Inflammatory macrophage treated with lipopolysaccharide for 1 hour (primary cell): Measurements from ENCODE around the gene PEX11G.

Experiments
- DNase-seq, 2 donors: peaks; one replicate each; pipeline ENCODE4 v3.0.0-alpha.2; 2020 to 2022

Gene PEX11G

DNA sequence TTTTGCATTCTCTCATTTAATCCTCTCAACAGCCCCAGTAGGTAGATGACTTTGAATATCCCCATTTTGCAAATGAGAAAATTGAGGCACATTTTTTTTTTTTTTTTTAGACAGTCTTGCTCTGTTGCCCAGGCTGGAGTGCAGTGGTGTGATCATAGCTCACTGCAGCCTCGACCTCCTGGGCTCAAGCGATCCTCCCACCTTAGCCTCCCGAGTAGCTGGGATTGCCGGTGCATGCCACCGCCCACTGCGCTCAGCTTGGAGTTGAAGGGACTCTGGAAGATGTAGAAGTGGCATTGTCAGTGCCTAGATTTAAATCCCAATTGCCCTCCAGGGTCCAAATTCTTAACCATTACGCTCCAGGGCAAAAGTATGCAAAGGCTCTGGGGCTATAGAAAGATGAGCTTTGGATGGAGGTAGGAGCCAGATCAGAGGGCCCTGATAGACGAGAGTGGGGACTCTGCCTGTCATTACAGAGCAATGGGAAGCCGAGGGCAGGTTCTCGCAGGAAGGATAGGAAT, 32.8 kb upstream of the PEX11G start:
- no peak for DNase-seq

DNA sequence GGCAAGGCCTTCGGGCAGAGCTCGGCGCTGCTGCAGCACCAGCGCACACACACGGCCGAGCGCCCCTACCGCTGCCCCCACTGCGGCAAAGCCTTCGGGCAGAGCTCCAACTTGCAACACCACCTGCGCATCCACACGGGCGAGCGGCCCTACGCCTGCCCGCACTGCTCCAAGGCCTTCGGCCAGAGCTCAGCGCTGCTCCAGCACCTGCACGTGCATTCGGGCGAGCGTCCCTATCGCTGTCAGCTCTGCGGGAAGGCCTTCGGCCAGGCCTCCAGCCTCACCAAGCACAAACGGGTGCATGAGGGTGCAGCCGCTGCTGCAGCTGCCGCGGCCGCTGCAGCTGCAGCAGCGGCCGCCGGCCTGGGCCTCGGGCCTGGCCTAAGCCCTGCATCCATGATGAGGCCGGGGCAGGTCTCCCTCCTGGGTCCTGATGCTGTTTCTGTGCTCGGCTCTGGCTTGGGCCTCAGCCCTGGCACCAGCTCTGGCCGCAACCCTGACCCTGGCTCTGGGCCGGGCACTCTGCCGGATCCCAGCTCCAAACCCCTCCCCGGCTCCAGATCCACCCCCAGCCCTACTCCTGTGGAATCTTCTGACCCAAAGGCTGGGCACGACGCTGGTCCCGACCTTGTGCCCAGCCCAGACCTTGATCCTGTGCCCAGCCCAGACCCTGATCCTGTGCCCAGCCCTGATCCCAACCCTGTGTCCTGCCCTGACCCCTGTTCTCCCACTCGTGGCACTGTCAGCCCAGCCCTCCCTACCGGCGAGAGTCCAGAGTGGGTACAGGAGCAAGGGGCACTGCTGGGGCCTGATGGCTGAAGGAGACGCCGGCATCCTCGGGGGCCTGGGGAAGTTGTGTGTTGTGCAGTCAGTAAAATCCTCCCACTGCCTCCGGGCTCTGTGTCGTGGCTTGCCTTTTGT, 31.6 kb upstream of the PEX11G start:
- DNase-seq = no peak

DNA sequence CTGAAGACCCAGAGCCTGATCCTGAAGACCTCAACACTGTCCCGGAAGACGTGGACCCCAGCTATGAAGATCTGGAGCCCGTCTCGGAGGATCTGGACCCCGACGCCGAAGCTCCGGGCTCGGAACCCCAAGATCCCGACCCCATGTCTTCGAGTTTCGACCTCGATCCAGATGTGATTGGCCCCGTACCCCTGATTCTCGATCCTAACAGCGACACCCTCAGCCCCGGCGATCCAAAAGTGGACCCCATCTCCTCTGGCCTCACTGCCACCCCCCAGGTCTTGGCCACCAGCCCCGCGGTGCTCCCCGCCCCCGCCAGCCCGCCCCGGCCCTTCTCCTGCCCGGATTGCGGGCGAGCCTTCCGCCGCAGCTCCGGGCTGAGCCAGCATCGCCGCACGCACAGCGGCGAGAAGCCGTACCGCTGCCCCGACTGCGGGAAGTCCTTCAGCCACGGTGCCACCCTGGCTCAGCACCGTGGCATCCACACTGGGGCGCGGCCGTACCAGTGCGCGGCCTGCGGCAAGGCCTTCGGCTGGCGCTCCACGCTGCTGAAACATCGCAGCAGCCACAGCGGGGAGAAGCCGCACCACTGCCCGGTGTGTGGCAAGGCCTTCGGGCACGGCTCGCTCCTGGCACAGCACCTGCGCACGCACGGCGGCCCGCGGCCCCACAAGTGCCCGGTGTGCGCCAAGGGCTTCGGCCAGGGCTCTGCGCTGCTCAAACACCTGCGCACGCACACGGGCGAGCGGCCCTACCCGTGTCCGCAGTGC, 30.7 kb upstream of the PEX11G start:
- DNase-seq = no peak

DNA sequence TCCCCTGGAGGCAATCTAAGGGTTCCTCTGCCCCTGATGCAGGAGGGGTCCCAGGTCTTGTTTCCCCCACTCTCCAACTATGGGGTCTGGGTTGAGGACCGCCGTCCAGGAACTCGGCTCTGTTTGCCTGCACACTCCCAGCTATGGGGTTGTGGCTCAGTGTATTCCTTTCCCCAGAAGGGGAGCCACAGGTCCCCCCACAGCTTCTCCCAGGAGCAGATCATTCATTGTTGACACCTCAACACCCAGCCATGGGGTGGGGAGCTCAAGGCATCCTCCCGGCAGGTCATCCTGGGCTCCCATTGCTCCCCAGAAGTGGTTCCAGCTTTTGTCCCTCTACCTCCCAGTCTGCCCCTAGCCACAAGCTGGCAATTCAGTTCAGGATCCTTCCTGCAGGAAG, 28.0 kb upstream of the PEX11G start:
- DNase-seq = no peak

DNA sequence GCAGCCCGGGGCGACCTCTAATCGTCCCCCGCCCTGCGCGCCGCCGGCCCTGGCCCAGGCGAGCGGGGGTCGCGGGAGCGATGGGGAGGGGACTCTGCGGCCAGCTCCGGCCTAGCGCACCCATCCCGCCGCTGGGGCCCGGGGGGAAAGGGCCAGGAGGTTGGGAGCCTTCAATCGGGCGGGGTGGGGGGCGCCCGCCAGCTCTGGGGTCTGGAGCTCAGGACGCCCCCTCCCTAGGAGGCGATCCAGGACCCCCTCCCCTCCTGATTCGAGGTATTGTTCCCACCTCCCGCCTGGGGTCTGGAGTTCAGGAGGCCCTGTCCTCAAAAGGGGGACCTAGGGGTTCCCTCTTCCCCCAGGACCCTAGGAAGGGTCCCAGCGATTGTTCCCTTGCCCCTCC, 27.5 kb upstream of the PEX11G start:
- no peak for DNase-seq

DNA sequence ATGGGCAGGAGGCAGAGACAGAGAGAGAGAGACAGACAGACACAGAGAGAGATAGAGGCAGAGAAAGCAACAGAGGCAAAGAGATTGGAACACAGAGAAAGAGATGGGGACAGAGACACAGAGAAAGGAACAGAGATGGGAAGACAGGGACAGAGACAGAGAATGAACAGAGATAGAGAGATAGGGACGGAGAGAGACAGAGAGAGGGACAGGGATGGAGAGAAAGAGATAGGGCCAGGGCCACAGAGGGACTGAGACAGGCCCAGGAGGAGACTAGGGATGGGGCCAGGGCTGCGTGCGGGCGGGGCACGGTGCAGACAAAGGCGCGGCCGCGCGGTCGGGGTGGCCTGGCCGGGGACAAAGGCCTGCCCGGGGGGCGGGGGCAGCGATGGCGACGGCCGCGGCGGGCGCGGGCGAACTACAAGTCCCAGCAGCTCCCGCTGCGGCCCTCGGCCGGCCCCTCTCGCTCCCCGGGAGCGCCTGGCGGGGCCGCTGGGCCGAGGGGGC, 26.9 kb upstream of the PEX11G start, which contains the start of gene ZNF358:
Gene ZNF358, plus strand, starts transcription at position 459 of the 507 bp plus-strand sequence. CDS start 3,140 bp downstream, outside the sequence.
- DNase-seq = no peak

DNA sequence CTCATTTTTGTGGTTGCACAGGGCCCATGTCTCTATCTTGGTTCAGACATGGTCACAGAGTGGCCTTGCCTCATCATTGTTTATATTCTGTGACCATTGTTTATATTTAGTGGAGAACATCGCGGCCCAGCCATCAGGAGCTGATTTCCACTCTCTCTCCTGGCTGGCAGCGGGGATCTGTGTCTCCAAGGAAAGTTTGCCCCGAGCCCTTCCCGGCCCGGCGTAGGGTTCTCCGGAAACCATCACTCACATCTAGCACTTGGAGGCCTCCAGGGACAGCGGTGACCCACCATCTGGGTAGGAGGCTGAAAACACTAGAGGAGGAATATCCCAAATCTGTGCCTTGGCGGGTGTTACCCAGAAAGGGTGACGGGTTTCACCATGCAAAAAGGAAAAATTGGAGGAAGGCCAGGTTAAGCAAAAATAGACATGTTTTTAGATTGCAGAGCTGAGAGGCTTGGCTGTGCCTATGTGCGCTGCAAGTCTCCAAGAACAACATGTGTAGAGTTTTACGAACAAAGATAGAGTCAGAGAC, 26.3 kb upstream of the PEX11G start:
- DNase-seq = no peak

DNA sequence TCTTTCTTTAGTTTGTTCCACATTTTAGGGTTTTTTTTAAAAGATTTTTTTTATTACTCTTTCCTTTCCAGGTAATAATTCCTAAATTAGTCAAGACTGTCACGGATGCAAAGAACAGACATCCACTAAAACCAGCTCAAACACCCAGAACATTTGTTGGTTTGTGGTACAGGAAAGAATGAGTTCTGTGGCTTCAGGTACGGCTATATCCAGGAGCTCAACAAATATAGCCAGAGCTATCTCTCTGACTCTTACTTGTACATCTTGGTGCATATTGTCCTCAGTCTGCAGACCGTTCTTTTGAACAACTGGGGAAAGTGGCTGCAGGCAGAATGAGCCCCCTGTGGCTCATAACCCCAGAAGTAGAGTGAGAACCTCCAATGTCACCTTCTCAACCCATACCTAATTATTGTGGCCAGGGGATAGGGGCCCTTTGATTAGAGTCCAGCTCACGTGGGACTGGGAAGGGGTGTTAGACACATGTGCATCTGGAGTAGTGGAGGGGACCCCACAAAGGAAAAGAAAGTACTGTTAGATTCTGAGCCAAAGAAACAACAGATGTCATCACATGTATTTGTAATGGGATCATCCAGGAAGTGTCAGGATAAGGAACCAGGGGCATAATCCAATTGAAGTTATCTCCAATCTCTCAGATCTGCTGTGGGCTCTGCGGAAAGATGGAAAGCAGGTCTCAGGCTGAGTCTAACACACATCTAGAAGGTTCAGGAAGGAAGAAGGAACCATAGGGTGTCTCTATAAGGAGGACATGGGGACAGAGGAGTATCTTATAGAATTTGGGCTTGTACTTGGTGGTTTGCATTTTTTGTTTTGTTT, 25.2 kb upstream of the PEX11G start:
- DNase-seq = no peak

DNA sequence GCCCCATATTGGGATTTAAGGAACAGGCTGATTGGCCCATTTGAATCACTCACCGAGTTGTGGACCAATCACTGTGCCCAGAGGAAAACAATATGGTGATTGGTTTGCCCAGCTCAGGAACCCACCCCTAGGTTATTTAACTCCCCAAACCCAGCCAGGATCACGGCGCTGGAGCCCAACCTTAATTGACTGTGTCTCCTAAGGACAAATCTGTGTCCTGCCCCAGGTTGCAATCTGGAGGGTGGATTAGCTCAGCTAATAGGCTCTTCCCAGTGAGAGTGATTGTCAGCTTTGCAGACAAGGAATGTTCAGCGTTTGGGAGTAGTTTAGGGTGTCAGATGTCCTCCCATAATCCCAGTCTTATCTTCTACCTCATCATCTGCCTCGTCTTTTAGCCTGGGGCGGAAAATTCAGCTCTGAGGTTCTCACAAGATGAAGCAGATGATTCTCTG, 23.6 kb upstream of the PEX11G start:
- DNase-seq = no peak

DNA sequence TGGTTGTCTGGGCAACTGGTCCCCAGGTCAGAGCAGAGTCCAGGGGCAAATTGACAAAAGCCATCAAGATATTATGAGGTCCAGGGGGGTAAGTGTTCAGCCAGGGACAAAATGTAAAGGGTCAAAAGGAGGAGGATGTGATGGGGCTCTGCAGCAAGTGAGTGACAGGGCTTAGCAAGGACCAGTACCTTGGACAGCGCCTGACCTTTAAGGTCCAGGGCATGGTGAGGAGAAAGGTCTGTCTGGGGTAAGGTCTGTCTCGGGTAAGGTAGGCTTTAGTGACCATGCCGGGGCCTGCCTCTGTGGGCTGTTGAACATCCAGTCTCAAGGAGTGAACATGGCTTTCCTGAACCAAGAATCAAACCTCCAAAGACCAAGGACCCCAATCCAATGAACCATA, 20.8 kb upstream of the PEX11G start:
- no peak for DNase-seq

DNA sequence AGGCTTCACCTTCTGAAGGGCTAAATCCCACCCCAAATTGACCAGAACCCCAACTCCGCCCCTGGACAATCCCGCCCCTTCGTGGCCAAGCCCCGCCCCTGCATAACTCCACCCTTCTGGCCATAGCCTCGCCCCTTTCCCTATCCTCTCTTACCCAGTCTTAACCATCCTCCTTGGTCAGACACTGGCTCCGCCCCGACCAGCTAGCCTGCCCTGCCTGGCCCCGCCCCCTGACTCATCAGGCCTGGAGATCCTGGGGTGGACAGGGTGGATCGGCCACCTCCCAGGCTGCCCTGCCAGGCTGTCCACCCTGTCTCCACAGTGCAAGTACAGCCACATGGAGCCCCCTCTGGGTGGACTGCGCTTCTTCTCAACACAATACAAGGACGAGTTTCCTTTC, 19.0 kb upstream of the PEX11G start:
- peak; percentile 80 to 86 for DNase-seq

DNA sequence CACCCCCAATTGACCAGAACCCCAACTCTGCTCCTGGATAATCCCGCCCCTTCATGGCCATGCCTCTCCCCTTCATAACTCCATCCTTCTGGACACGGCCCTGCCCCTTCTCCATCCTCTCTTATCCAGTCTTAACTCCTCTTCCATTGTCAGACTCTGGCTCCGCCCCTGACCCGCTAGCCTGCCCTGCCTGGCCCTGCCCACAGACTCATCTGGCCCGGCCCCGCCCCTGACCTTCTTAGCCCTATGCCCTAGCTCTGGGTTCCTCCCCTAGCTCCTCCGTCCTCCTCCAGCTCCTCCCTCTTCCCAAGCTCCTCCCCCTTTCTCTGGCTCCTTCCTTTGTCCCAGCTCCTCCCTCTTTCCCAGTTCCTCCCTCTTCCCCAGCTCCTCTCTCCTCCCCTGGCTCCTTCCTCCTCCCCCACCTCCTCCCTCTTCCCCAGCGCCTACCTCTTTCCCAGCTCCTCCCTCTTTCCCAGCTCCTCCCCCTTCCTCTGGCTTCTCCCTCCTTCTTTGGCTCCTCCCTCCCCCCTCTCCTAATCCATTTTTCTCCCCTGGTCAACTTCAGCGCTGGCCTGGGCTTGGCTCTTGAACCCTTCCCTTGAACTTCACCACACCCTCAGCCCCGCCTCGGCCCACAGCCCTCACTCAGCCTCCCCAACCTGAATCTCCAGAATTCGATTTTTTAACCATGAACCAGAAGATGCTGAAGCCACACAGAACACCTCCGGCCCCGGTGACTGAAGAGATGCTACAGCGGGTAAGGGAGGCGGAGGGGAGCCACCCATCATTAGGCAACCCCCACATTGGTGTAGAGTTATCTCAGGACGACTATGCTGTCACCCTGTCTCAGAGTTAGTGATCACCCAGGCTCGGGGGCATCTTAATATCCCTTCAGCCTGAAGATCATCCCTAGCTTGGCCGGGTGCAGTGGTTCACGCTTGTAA, 17.8 kb upstream of the PEX11G start:
- peak; percentile 92 to 94 for DNase-seq

DNA sequence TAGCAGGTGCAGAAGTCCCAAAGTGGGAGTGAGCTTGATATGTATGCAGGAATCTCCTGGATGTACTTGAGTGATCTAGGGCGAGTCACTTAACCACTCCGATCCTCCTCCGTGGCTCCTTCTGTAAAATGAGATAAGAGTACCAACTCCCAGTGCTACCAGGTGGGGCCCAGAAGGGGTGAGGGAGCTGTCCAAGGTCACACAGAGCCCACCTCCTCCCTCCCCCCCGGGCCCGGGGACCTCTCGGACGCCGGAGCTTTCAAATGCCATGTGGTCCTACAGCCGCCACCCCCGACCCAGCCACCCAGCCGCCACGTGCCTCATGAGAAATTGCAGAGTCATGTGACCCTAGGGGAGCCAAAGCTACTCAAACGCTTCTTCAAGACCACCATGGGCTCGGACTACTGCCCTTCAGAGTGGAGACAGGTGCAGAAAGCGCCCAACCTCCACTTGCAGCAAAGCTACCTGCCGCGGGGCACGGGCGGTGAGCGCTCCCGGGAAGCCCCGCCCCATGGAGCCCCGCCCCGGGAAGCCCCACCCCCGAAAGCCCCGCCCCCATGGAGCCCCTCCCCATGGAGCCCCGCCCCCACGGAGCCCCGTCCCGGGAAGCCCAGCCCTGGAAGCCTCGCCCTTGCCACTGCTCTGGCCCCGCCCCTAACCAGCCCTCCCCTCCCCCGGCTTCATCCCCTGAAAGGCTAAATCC, 17.0 kb upstream of the PEX11G start:
- DNase-seq = no peak

DNA sequence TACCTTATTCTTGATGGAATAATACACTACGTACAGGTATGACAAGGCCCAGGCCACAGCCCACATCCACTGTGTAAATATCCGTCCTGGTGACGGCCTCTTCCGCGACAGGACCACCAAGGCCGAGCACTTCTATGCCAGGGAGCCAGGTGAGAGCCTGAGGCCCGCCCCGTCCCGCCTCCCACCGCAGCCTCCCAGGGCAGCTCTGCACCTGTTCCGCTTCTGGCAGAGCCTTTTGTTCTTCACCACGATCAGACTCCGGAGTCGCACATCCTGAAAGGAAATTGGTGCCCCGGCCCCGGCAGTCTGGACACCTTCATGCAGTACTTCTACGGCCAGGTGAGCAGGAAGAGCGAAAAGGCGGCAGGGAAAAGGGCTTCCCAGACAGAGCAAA, 16.4 kb upstream of the PEX11G start:
- no peak for DNase-seq

DNA sequence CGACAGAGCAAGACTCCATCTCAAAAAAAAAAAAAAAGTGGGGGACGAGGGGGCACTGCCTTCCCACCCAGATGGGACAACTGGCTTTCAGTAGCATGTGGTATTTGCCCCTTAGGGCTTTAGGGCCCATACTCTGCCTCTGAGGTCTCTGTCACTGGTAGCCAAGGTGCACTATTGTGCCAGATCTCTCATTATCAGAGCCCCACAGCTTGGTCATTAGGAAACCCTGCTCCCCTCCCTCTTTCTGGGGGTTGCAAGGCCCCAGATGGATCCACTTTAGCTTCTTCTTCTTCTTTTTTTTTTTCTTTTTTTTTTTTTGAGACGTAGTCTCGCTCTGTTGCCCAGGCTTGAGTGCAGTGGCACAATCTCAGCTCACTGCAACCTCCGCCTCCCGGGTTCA, 15.8 kb upstream of the PEX11G start:
- DNase-seq = no peak

DNA sequence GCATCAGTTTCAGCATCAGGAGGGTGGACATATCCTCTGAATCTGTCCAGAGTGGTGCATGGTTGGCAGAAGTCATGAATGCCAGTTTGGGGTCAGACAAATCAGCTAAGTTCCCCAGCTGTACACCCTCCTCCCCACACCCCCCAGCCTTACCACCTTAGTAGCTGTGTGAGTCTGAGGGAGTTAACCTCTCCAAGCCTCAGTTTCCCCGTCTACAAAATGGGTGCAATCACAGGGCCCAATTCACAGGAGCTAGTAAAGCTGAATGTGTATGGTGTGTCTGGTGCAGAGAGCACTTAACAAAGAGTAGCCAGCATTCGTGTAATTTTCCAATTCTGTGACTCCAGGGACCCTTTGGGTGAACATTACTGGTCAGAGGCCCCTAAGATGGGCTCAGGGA, 13.7 kb upstream of the PEX11G start:
- DNase-seq = no peak

DNA sequence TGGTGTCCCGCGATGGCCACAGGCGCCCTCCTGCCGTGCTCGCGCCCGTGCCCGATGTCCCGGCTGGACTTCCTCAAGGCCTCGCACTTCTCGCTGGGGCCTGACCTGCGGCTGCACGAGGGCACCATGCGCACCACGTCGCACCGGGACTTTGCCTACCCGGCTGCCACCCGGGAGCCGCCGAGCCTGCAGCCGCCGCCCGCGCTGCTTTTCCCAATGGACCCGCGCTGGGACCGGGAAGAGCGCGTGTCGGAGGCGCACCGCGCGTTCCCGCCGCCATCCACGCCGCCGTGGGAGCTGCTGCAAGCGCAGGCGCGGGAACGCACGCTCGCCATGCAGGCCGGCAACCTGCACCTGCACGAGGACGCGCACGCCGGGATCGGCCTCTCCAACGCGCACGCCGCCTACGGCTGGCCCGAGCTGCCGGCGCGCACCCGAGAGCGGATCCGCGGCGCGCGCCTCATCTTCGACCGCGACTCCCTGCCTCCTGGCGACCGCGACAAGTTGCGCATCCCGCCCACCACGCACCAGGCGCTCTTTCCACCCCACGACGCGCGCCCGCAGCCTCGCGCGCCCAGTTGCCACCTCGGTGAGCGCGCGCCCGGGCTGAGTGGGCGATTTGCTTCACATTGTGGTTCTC, 12.1 kb upstream of the PEX11G start:
- no peak for DNase-seq

DNA sequence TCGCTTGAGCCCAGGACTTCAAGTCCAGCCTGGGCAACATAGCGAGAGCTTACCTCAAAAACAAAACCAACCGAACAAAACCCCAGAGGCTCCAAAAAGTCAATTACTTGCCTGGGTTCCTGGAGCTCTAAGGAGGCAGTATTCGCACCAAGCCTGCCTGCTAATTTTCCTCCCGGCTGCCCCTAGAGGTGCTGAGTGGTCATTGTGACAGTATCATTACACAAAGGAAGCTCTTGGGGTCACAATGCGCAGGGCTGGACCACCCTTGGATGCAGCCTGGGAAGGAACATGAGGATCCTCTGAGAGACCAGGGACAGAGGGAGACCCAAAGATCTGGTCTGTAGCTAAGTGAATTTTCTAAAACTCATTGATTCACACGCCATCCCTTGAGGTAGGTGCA, 8.5 kb upstream of the PEX11G start:
- DNase-seq = peak in 1 of 2 donors; percentile 32

DNA sequence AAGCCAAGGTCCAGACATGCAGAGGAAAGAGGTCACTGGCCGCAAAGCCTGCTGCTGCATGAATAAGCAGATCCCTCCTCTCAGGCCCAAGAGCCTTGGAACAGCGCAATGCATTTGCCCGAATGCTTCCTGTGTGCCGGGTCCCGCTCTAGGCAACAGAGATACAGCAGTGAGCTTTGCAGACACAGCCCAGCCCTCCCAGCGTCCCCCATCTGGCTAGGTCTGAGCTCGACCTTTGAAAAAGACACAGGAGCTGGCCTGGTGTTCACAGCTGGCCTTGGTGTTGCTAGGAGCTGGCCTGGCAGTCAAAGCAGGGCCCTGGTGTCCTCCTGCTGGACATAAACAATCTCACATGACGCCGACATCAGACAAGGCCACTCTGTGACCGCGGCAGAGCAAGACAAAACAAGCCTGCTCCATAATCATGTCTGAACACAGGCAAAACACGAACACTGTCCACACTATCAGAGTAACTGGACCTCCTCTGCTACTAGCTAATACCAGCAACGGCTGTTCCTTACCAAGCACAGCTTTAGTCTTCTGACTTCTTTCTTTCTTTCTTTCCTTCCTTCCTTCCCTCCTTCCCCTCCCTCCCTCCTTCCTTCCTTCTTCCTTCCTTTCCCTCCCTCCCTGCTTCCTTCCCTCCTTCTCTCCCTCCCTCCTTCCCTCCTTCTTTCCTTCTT, 5.7 kb upstream of the PEX11G start:
- no peak for DNase-seq
